ENCODE data around the gene ABHD10.

The ABHD10 gene

DNA sequence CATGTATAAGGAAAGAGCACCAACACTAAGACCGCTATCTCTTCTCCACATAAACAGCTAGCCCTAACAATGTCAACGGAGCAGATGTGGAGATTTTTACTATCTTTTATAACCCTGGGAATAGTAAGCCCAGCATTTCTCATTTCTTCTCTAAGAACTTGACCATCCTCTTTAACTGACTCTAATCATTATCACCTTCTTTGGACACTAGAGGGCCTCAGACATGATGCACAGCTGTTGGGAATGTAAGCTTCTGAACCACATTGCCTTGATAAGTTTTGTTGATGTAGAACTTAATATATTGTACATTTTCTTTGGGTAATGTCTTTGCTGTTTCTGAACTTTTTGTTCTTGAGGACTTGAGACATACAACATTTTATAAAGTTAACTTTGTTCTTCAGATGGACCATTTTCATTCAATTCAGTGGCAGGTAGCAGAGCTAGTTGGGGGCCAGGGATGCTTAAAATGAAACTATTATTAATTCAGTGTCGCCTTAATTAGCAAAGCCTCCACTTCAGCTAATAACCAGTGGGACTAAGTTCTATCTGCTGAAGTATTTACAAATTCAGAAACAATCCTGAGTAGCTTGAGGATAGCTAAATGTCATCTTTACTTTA, 10.3 kb downstream of the ABHD10 start:
- no peak overlapping the region for H3K27ac ChIP-seq
- TF ChIP-seq, protein P1, sequence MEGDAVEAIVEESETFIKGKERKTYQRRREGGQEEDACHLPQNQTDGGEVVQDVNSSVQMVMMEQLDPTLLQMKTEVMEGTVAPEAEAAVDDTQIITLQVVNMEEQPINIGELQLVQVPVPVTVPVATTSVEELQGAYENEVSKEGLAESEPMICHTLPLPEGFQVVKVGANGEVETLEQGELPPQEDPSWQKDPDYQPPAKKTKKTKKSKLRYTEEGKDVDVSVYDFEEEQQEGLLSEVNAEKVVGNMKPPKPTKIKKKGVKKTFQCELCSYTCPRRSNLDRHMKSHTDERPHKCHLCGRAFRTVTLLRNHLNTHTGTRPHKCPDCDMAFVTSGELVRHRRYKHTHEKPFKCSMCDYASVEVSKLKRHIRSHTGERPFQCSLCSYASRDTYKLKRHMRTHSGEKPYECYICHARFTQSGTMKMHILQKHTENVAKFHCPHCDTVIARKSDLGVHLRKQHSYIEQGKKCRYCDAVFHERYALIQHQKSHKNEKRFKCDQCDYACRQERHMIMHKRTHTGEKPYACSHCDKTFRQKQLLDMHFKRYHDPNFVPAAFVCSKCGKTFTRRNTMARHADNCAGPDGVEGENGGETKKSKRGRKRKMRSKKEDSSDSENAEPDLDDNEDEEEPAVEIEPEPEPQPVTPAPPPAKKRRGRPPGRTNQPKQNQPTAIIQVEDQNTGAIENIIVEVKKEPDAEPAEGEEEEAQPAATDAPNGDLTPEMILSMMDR (conservative IDR thresholded peaks at IDR 0.05): peak; percentile 83
- TF ChIP-seq ZFX (IDR thresholded peaks at IDR 0.05): no peak

DNA sequence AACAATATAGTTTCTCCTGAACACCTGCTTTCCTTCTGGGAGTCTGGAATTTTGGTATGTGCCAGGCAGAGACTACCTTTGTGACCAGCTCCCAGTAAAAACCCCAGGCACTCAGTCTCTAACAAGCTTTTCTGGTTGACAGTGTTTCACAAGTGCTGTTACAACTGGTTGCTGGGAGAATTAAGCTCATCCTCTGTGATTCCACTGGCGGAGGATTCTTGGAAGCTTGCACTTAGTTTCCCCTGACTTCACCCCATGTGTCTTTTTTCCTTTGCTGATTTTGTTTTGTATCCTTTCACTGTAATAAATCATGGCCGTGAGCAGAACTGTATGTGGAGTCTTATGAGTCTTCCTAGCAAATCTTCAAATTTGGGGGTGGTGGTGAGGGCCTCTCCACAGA, 14.2 kb downstream of the ABHD10 start:
- H3K27ac ChIP-seq: no peak overlapping the region
- TF ChIP-seq, protein P1 (conservative IDR thresholded peaks at IDR 0.05): no peak
- TF ChIP-seq ZFX (IDR thresholded peaks at IDR 0.05): no peak

DNA sequence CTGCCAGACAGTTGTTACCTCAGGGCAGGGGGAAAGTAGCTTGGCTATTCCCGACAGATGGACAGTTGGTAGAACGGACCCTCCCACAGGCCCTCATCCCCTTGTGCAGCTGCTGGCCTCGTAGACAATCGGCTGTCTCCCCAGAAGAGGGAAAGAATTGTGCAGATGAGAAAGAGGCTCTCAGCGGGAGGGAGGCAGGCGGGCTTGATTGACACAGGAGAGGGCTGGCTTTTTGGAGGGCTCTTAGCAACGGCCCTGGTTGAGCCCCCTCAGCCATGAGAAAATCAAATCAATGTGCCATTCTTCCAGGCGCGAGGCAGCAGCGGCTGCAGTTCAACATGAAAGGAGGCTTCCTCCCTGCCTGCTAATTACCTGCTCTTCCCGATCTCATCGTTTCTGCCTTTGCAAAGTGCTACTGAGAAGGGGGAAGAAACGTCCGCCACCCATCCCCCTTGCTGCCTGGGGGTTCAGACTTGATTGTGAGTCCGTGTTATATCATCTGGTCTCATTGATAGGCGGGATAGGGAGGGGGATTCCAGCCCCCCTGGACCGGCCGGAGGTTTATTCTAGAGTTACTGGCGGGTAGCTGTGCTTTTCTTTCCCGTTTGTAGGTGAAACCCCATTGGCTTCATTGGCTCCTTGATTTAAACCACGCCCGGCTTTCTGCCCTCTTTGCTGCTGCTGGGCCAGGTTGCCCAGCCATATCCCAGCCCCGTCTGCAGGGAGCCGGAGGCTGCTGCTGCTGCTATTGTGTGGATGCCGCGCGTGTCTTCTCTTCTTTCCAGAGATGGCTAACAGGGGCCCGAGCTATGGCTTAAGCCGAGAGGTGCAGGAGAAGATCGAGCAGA, 20.0 kb downstream of the ABHD10 start, which contains the start of gene TAGLN3:
Gene TAGLN3, plus strand, starts transcription at position 287 of the 848 bp plus-strand sequence. Its CDS starts 501 bp downstream, at position 788.
- TF ChIP-seq, protein P1 (conservative IDR thresholded peaks at IDR 0.05): no peak
- TF ChIP-seq ZFX (IDR thresholded peaks at IDR 0.05): no peak
- no peak within 1 kb of the TSS for H3K27ac ChIP-seq

DNA sequence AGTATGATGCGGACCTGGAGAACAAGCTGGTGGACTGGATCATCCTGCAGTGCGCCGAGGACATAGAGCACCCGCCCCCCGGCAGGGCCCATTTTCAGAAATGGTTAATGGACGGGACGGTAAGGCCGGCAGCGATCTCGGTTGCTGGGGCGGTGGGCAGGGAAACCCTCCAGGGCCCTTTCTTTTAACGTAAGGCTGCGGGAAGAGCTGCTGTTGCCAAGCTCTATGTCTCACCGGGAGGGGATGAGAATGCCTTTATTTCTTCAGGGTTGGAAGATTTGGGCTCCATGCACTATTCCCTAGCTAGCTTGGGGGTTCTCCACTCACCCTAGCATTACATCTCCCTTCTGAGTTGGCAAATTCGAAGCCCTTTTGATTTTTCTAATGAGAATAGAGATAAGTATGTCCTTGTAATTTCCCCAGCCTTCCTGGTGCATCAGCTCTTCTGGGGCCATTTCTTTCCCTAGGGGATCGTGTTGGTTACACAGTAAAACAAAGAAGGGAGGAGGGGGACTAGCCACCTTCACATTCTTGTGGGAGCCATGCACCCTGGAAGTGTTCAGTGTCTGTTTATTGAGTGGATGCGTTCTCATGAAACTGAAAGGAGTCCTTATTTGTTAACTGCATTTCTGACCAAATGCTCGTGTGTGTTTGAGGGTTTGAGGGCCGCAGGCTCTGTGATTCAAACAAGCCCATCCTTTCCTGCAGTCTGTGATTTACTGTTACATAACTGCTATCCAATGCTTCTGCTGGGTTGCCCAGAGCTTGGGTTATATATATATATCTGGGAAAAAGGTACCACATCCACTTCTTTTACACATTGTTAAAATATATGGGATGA, 20.9 kb downstream of the ABHD10 start:
- no peak overlapping the region for H3K27ac ChIP-seq
- TF ChIP-seq ZFX (IDR thresholded peaks at IDR 0.05): no peak
- TF ChIP-seq, protein P1 (conservative IDR thresholded peaks at IDR 0.05): no peak

DNA sequence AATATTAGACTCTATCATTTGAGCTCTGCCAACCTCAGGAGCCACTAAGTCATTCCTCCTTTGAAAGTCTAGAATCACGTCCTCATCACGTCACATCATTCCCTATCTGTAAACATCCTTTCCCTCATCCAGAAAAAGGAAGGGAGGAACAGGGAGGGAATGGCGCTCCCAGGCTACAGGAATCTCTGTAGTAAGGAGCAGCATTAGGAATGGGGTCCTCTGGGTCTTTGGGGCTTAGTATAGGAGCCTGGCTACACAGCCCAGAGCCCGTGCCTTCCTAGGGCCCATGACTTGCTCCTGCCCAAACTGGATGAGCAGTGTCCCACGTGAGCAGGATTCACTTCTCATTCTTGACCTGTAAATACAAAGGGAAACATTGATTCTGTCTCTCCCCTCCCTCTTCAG, 21.5 kb downstream of the ABHD10 start:
- no peak for TF ChIP-seq ZFX (IDR thresholded peaks at IDR 0.05)
- TF ChIP-seq, protein P1 (conservative IDR thresholded peaks at IDR 0.05): no peak
- no peak overlapping the region for H3K27ac ChIP-seq

DNA sequence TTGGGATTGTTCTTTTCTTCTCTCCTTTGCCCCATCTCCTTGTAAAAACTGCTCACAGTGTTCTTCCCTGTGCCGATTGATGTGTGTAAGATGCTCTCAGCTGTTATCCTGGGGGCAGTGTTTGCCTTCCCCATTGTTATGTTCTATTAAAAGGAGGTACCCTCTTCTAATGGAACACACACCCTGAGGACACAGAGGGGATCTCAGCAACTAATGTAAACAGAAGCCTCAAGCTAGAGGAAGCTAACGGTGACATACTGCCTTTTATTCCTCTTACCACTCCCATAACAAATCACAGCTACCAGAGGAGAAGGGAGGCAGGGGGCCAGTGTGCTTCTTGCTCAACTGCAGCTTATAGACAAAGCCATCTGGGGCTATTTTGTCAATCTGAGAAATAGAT, 22.1 kb downstream of the ABHD10 start:
- TF ChIP-seq ZFX (IDR thresholded peaks at IDR 0.05): no peak
- TF ChIP-seq, protein P1 (conservative IDR thresholded peaks at IDR 0.05): no peak
- no peak overlapping the region for H3K27ac ChIP-seq
